Stimulated activated CD8-positive, alpha-beta memory T cell treated with anti-CD3 and anti-CD28 coated beads, Interleukin-15, amount 100 ng/mL, for 1 hour (primary cell): ENCODE data around the gene MCF2L.

ENCODE experiments used
- DNase-seq: peaks from one replicate; pipeline ENCODE4 v3.0.0-alpha.2; 2020; ENCODE audit warnings: low read depth

MCF2L gene

DNA sequence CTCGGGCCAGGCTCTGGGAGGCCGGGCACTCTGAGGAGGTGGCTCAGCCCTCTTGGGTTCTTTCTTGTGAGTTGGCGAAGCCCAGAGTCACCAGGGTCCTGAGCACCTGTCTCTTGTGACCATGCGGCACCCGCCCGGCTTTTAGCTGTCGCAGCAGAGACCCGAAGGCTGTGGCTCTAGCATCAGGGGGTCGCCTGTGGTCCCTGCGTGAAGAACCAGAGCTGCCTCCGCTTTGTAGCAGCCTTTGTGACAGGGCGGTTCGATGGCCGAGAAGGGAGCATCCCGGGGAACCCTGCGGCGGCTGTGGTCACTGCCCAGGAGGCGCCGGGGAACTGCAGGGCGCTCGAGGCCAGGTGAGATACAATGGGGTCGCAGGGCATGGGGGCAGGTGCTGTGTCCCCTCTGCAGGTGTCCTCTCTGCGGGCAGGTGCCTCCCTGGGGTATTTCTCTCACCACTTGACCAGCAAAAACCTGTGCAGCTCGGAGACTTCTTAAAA is 10.4 kb downstream of the MCF2L start:
- no peak for DNase-seq

DNA sequence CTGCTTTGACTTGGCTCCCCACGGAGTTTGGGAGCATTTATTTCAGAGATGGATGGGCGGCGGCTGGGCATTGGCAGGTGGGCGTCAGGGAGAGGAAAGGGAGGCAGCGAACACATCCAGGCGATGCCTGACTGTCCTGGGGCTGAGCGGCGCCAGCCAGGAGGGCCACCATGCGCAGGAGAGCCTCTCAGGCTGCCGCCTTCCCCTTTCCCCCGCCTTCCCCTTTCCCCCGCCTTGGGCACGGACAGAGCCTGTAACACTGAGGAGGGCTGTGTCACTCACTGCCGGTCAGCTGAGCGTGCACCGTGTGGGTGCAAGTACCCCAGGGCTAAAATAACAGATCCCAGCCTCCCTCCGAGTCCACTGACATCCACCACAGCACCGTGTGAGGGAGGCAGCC is 11.4 kb downstream of the MCF2L start:
- DNase-seq = no peak

DNA sequence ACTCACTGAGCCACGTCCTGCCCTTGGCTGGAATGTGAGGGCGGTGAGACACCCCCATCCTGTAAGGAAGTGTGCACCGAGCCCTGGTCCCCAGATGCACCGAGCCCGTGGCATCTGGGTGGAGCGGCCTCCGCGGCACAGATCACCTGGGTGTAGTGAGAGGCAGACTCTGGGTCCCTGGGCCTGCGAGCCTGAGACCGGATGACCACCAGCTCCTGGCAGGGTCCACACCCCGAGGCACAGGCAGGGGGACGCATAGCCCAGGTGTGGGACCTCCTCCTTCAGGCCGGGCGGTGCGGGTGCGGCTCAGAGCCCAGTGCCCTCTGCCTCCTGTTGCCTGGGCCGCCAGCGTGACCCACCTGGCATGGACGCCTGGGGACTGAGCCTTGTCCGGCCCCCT is 12.4 kb downstream of the MCF2L start:
- no peak for DNase-seq

DNA sequence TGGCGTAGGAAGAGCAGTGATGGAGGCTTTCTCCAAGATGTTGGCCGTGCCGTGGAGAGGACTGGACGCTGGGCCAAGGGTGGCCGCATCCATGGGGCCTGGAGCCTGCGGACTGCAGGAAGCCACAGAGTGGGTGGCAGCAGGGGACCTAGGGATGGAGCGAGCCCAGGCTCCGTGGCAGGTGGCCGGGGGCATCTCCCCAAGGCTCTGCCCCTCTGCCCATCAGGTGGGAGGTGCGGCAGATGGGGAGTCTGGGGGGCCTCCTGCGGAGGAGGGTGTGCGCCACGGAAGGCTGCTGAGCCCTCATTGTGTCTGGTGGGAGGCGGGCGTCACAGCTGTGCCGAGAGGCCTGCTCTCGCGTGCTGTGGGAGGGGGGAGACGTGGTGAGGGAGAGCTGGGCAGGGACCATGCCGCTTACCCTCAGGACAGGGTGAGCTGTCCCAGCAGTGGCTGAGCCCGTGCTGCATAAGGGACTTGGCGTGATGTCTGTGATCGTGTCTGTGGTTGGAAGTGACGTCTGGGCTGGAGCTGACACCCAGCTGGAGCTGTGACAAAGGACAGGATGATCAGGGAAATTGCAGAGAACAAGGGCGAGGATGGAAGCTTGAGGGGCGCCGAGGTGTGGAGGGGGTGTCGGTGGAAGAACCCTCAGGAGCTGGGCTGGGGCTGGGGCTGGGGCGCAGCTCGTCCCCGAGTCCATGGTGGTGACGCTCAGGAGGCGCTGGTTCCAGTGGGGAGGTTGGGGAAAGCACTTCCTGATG is 13.4 kb downstream of the MCF2L start:
- no peak for DNase-seq

DNA sequence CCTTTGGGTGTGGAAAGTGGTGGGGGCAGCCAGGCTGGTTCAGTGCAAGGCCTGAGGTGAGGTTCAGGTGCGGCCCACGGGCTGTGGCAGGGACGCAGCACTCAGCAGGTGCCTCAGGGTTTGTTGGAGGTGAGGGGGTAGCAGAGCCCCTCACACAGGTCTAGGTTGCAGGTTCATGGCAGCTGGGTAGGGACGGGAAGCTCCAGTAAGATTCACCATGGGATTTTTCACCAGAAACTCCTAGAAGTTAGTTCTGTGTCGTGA is 14.0 kb downstream of the MCF2L start:
- no peak for DNase-seq

DNA sequence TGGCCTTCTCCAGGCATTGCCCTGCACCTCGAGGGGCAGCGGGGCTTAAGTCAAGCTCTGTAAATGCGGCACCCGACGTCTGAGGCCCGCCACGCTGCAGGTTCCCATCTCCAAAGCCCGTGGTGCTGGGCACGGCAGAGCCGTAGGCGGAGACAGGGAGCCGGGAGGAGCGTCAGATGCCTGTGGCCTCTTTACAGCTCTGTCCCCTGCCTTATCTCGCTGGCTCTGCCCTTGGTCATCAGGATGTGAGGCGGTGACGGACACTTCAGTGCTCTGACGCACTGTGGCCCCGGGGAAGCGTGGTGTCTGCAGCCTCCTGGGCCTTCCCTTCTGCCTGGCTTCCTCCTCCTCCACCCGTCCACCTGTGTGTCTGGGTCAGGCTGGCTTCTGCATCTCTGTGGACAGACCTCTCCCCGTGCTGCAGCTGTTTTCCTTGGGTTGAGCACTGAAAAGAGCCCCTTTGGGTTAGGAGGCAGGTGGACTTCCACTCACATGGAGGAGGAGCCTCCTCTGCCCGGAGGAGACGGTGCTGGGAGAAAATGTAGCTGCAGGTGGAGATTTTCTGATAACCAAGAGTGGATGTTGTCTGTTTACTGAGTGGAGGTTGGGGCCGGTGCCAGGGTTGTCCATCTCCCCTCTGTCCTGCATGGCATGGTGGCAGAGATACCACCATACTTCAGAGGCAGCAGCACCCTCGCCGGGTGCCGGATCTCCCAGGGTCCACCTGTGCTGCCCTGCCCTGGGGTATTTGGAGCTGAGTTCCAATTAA is 14.6 kb downstream of the MCF2L start:
- no peak for DNase-seq

DNA sequence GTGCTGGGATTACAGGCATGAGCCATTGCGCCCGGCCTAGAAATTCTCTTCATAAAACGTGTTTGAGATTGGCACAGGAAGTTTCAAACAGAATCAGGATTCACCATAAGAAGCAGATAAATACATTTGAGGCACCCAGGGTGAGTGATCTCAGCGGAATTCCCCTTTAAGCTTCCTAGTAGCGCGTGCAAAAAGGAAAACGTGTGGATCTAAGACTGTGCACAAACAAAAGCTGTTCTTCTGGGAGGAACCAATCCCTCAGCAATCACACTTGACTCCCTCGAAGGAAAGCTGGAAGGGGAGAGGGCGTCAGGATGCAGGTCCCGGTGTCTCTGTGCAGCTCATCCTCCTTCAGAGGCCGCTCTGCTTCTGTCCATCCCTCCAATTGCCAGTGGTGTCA is 15.5 kb downstream of the MCF2L start:
- no peak for DNase-seq

DNA sequence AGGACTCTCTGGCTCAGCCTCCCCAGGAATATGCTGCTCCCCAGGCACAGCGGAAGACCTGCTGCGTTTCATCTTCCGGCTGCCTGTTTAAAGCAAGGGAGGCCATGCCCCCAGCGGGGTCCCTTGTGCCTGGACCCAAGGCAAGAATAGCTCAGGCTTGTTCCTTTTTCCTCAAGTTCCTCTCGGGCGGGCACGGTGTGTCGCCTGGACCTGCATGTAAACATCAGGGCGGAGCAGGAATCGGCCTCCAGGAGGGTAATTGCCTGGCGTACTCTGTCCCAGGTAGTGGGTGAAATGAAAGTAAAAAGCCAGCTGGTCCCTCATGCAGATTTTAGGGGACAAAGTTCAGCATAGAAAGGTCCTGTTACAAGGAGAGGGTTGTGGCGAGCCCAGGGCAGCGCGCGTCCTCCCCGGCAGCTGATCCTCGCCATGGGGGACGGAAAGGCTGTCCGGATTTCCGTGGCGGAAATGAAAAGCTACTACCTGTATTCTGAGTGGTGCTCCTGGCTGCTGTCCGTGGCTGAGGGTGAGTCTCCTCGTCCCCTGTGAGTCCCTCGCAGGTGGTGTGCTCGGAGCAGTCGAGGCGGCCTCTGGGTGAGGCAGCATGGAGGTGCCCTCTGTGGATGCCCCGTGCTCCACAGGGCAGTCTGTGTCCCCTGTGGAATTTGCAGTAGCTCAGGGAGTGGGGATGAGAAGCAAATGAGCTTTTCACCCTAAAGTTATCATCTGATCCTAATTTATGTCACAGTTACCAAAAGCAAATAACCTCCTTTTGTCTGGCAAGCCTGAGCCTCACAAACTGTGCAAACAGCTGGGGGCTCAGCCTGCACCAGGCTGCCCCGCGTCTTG is 16.2 kb downstream of the MCF2L start:
- no peak for DNase-seq

DNA sequence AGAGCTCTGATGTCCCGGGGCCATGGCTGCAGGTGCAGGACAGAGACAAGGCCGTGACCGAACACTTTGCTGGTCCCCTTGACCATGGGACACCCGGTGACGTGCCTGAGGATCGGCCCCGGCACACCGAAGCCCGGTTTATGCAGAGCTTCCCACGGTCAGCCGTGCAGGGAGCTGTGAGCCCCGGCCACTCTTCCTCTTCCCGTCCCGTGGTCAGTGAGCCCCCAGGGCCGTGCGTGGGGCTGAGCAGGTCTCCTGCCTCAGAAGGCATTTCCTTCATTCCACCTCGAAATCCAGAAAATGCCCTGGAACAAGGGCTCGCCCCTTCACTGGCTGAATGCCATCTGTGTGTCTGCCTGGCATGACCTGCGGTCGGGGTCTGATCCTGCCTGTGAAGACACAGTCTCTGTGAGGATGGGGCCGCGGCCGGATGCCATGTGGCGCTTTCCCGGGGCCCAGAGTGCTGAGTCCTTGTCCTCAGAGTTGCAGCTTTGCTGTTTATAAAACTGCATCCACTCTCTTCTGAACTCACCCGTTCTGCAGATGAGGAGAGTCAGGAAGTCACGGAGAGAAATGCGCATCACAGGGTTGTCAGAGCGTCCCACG is 16.9 kb downstream of the MCF2L start:
- DNase-seq = no peak

DNA sequence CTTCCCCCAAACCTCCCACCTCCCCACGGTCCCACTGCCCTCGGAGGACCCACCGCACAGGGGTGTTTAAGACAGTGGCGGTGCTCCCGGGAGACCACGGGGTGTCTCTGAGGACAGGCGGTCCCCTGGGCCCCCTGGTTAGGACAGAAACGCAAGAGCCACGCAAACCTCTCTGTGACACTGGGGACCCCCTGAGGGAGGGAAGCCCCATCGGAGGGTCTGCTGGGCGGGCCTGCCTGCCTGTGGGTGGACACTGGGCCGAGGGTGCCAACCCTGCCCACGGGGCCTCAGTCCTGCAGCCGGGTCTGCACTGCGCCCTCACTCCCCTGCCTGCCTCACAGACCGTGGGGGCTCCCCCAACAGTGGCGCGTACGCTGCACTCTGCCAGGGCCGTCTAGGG is 17.5 kb downstream of the MCF2L start:
- DNase-seq = no peak

DNA sequence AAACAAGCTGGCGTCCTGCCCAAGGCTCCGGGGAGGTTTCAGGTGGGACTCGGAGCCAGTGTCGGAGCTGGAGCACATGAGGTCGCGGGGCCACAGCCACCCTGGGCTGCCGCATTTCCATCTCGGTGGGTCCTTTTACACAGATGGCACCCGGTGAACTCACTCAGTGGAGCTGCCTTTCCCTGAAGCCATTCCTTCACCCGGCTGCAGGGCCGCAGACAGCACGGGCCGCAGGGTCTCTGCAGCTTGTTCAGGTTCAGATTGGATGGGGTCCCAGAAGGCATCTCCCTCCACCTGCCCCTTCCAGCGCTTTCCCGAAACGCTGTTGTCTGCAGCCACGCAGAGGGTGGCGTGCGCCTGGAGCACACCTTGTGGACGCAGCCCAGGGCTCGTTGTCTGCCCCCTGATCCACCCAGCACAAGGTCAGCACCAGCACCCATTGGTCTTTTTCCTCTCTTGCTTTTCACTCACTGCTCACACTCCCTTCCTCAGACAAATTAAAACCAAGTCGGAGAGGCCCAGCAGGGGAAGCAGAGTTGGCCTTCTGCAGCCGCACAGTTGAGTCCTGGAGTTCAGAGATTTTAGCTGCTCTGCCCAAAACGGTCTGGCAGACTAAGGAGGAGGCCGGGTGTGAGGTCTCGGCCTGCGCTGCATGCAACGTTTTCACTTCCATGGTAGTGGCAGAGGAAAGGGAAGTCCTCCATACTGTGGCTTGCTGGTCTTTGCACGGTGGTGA is 18.1 kb downstream of the MCF2L start:
- no peak for DNase-seq

DNA sequence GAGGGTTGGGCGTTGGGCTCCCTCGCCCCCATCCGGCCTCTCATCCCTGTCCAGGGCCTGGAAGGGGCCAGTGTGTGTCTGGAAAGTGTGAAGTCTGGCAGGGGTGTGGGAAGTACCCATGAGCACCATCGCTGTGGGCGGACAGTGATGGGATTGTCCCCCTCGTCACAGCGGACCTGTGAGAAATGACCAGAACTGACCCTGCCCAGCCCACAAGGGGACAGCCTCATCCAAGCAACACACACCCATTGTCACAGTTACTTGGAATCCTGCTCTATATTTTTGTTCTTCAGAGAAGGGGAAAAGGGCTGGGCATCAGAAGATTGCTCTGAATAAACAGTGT is 18.6 kb downstream of the MCF2L start:
- no peak for DNase-seq

DNA sequence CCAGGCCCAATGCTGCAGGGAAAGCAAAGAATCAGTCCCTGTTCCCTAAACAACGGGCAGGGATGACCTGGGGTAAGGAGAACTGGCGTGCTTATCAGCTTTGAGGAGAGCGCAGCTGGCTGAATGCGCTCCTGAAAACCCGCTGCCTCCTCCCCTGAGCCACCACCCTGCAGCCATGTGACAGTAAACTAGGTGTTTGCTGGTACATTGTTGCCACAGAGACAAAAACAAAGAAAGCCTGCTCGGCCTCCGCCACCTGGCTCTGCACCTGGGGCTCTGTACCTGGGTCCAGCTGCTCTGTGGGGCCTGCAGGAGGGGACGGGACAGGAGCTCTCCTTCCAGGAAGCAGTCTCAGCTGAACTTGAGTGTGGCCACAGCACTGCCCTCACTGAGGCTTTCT is 21.8 kb downstream of the MCF2L start:
- DNase-seq = no peak

DNA sequence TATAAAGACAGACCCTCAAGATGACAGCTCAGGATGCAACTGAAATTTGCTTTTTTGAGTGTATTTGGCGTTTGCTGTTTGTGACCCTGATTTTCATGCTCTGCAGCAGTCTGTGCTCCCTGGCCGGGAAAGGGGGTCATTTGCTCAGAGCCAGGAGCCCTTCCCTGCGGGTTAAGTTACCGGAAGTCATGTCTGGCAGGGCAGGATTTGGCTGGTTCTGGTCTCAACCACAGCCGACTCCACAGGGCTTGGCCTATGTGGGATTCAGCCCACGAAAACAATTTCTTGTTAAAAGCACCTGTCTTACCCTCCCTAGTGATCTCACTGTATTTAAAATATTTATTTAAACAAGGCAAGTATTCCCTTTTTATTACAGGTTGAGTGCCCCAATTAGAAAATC is 22.6 kb downstream of the MCF2L start:
- no peak for DNase-seq

DNA sequence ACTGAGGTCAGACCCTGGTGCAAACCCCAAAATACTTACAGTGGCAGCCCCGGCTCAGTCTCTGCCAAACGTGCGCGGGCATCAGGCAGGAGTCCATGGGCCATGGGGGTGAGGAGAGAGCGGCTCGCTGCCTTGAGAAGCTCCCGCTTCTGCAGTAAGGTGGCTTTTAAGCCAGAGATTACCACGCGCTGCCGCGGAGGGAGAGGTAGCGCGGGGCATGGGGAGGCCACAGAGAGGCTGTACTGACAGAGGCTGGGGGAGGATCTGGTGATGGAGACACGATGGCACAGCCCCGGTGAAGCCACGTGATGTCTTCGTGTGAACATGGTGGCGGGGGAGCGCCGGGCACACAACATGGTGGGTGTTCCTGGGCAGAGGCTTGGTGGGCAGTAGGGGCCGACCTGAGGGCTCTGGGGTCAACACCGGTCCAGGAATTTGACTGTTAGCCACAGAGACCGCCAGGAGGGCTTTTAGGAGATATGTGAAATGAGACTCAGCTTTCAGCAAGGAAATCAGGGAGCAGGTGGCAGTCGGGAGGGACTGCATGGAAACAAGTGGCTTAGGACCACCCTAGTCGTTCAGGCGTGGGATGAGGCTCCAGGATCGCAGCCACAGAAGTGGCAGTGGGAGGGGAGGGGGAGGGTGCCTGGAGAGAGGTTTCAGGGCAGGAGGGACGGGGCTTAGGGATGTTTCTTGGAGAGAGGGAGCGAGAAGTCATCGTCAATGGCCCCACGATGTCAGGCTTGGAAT is 24.1 kb downstream of the MCF2L start:
- no peak for DNase-seq

DNA sequence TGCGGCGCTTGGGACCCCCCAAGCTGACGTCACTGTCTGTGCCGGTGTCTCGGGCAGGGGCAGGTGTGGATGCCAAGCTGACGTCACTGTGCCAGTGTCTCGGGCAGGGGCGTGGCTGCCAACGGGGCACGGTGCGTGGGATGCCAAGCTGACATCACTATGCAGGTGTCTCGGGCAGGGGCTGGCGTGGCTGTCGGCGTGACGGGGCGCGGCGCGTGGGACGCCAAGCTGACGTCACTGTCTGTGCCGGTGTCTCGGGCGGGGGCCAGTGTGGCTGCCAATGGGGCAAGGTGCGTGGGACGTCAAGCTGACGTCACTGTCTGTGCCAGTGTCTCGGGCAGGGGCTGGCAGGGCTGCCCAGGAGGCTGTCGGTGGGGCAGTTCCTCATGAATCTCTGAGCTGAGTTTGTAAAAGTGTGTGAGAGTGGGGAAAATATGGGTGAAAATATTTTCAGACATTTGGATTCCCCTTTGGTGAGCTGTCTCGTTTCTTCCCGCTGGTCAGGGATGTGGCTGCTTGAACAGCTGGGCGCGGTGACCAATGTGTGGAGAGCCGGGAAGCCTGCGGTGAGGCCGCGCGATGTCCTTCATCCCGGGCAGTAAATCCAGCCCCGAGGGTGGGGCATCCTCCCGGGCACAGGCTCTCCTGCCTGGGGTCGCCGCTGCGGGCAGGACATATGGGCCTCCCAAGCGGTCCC is 25.2 kb downstream of the MCF2L start:
- DNase-seq = no peak

DNA sequence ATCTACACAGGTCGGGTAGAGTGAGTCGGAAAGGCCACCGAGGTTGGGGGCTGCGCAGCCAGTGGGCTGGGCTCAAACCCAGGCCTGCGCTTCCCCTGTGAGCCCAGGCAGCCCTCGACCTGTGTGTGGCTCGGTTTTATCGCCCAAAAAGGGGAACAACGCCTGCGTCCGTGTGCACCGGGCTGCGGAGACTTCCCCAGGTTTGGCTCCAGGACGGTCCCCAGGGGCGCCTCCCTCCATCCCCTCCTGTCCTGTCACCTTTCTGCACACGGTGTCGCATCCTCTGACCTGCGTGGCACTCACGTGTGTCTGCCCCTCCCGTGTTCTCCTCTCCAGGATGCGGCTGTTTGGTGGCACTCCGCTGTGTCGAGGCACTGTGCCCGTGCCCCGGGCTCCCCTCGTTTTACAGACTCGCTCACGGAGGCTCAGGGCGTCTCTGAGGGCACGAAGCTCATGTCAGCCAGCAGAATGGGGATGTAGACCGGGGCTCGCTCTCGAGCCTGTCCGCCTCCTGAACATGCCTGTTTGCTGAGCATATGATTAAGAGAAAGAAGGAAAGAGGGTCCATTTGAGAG is 25.9 kb downstream of the MCF2L start:
- DNase-seq = no peak

DNA sequence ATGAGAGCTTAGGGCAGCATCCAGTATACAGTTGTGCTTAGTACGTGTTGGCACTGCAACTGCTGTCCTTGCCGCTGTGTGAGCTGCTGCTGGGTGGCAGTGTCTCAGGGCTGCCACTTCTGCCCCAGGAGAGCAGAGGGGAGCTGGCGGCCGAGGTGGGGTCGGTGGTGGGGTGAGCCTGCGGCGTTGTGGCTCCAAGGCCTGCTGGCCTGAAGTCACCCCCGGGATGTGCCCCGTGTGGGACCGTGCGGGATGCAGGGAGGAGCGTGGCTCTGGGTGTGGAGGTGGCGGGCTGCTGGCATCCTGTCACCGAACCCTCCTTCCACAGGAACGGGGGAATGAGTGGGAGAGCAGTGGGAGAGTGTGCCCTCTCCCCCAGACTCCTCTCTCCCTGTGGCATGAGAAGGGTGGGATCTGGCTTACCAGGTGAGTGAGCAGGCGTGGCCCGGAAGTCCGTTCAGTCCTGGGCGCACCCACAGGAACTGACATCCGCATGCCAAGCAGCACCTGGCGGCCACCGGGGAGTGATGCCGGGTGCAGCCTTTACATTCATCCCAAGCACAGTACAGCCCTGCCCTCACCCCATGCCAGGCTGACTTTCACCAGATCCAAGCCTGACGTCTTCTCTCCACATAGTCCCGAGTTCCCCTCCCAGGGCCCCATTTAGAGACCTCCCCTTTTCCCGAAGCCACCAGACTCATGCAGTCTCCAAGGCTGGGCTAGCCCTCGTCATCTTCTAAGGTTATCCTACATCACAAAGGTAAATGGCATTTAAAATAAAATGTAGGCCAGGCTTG is 26.6 kb downstream of the MCF2L start:
- no peak for DNase-seq

DNA sequence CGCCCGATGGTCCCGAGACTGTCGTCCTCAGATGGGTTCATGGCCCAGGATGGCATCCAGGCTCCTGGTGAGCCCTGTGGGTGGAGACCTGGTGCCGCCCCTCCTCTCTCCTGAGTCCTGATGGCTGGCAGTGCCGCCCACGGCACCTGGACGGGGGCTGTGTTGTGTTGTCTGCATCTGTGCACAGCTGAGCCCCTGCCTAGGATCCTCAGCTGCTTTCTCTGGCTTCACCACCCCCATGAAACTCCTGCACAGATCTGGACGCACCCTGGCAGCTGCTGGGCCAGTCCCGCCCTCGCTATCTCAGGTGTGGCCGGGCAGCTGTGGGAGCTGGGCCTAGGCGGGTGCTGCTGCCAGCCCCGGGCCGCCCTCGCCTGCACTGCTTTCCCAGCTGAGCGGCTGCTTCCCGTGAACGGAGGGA is 27.7 kb downstream of the MCF2L start:
- no peak for DNase-seq
